AG09309 (cell line): ENCODE data around the gene SPINT1.

Source experiments
- DNase-seq: peaks from one replicate; pipeline ENCODE4 v3.0.0-alpha.2; 2010; ENCODE audit warnings: low read depth
- H3K4me3 ChIP-seq: 2 replicates; pipeline ENCODE4 v1.5.1; 2011; ENCODE audit warnings: mild to moderate bottlenecking, low read depth, low read length, moderate library complexity; ENCODE audit not compliant: control insufficient read depth
- TF ChIP-seq, protein P1 (sequence below): IDR thresholded peaks from 2 replicates; pipeline ENCODE4 v1.5.1; 2011; ENCODE audit warnings: mild to moderate bottlenecking, low read depth, low read length, inconsistent platforms; ENCODE audit not compliant: insufficient read depth, control insufficient read depth; ENCODE audit errors: missing control alignments

SPINT1 gene

DNA sequence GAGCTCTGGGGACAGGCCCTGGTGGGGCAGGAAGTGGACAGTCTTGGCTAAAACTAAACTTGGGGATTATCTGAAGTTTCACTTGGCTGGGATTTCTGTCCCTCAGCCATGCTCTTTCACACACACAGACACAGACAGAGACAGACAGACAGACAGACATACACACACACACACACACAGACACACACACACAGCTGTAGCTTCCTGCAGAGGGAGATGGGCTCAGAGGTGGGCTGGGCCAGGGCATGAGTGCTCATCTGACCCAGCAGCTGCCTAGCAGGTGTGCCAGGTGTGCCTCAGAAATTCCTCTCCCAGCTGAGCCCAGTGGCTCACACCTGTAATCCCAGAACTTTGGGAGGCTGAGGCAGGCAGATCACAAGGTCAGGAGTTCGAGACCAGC is 26.9 kb downstream of the SPINT1 start:
- no peak overlapping the region for H3K4me3 ChIP-seq

GRCh38 chr15:40871749-40872617 is 28.1 kb downstream of the SPINT1 start:
- TF ChIP-seq, protein P1, sequence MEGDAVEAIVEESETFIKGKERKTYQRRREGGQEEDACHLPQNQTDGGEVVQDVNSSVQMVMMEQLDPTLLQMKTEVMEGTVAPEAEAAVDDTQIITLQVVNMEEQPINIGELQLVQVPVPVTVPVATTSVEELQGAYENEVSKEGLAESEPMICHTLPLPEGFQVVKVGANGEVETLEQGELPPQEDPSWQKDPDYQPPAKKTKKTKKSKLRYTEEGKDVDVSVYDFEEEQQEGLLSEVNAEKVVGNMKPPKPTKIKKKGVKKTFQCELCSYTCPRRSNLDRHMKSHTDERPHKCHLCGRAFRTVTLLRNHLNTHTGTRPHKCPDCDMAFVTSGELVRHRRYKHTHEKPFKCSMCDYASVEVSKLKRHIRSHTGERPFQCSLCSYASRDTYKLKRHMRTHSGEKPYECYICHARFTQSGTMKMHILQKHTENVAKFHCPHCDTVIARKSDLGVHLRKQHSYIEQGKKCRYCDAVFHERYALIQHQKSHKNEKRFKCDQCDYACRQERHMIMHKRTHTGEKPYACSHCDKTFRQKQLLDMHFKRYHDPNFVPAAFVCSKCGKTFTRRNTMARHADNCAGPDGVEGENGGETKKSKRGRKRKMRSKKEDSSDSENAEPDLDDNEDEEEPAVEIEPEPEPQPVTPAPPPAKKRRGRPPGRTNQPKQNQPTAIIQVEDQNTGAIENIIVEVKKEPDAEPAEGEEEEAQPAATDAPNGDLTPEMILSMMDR: no peak
- no peak for DNase-seq
- no peak overlapping the region for H3K4me3 ChIP-seq

More for the DNA sequence above, 26.9 kb downstream of the SPINT1 start:
- TF ChIP-seq, protein P1: no peak
- no peak for DNase-seq

DNA sequence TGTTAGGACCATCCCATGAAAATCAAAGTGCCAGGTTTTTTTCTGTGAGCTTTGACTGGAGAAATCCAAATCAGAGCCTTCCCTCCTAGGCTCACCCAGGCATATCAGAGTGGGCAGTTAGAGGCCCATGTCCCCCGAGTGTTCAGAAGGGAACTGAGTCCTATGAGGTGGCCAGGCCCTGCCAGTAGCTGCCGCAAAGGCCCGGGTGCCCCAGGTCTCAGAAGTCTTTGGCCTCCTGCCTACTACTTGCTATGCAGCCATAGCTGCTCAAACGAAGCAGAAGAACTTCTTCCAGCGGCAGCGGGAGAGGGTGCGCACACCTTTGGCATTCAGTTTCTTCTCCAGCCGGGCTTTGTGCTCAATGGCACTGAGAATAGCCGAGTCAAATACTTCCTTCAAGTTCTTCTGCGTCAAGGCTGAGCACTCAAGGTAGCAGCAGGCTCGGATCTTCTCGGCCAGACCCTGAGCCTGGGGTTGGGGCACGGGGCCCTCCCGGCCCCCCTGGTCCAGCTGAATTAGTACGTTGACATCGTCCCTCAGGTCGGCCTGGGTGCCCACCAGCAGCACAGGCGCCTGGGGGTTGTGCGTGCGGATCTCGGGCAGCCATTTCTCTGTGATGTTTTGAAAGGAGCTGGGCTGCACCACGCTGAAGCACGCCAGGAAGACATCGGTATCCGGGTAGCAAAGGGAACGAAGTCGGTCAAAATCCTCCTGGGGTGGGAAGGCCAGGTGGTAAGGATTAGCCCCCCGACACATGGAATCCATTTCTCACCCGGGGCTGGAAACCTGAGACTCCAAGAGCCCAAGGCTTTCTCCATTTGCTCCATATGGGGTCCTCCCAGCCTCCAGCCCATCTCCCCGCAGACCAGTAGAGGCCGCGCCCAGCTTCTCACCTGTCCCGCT is 29.2 kb downstream of the SPINT1 start:
- DNase-seq: no peak
- TF ChIP-seq, protein P1: no peak

DNA sequence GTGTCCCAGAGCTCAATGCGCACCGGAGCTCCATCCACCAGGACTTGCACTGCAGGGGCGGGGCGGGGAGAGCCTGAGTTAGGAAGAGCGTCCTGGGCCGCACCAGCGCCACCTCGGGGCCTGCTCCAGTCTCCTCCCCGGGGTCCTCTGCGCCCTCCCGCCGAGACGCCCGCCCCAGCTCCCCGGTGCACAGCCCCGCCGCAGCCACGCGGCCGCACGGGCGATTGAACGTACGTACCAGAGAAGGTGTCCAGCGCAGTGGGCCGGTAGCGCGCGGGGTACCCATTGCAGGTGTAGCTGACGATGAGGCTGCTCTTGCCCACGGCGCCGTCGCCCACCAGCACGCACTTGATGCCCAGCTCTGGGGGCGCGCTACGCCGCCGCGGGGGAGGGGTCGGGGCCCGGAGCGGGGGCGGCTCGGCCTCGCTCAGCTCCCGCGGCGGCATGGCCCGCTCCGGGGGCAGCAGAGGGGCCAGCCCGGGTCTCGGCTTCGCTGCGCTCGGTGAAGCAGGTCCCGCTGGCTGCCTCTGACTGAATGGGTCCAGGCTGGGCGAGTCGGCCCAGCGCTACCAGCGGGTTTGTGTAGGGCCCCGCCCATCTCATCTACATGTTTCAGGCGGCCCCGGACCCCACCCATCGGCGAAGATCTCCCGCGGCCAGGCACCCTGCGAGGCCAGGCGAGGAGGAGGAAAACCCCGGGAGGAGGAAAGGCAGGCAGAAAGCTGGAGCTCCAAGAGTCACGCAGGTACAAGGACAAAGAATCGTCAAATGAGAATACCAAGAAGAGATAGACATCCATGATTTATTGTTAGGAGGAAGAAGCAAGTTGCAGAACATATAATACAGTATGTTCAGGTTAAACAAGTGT is 30.1 kb downstream of the SPINT1 start, which contains the start of gene RHOV:
TSS of gene RHOV (minus strand) at position 541 of the 868 bp plus-strand sequence. CDS start at position 446, 95 bp downstream.
- TF ChIP-seq, protein P1: peak; percentile 25
- no peak for DNase-seq
- peak within 1 kb of the TSS; percentile 34 for H3K4me3 ChIP-seq

More for the DNA sequence above, 29.2 kb downstream of the SPINT1 start:
- peak overlapping the region; percentile 34 for H3K4me3 ChIP-seq

GRCh38 chr15:40875991-40876730 is 32.3 kb downstream of the SPINT1 start:
- DNase-seq: no peak
- TF ChIP-seq, protein P1: no peak
- H3K4me3 ChIP-seq: no peak overlapping the region
